CD14-positive monocyte (primary cell): Measurements from ENCODE around the gene LRRC4. TPM values are rescaled to one million over a fixed set of nuclear protein-coding genes. Genes with fewer than 3 reads are reported as not detected.
A peak's percentile ranks its signal among the peaks of the same experiment; 100 is the strongest.

Experiments used
- DNase-seq, 3 donors: peaks; one replicate each; pipeline ENCODE4 v3.0.0-alpha.2; 2011 to 2022
- H2AFZ ChIP-seq: 2 replicates; pipeline ENCODE4 v1.6.0; 2012; ENCODE audit warnings: mild to moderate bottlenecking, low read depth, low read length, inconsistent platforms; ENCODE audit not compliant: insufficient read depth, poor library complexity, severe bottlenecking
- H3K27ac ChIP-seq, 2 donors: 1 replicate in 1 of 2; 2 replicates in 1 of 2; pipeline ENCODE4 v1.5.1; 2012 to 2013; ENCODE audit warnings: low read length in 2 of 2, control low read depth in 1 of 2, inconsistent platforms in 1 of 2, low read depth in 1 of 2, mild to moderate bottlenecking in 1 of 2
- H3K27me3 ChIP-seq, 2 donors: one replicate each; pipeline versions ENCODE4 v1.6.0 to v1.6.1; 2011 to 2013; ENCODE audit warnings: low read length in 2 of 2; ENCODE audit not compliant: control insufficient read depth in 2 of 2, insufficient read depth in 2 of 2
- H3K36me3 ChIP-seq, 2 donors: replicated peaks in 1 of 2; 1 replicate in 1 of 2; 2 replicates in 1 of 2; pipeline versions ENCODE4 v1.5.1 to v1.6.1; 2012 to 2013; ENCODE audit warnings: low read length in 2 of 2, control low read depth in 1 of 2, inconsistent platforms in 1 of 2, mild to moderate bottlenecking in 1 of 2; ENCODE audit not compliant: insufficient read depth in 2 of 2, control insufficient read depth in 1 of 2
- H3K4me1 ChIP-seq, 2 donors: 1 replicate in 1 of 2; 2 replicates in 1 of 2; pipeline versions ENCODE4 v1.5.1 to v1.6.1; 2012 to 2013; ENCODE audit warnings: low read length in 2 of 2, control low read depth in 1 of 2, inconsistent platforms in 1 of 2, mild to moderate bottlenecking in 1 of 2, moderate library complexity in 1 of 2; ENCODE audit not compliant: insufficient read depth in 2 of 2, control insufficient read depth in 1 of 2
- H3K4me2 ChIP-seq: replicated peaks from 2 replicates; pipeline ENCODE3; 2012; ENCODE audit warnings: low read length, moderate library complexity, mild to moderate bottlenecking; ENCODE audit not compliant: poor library complexity, severe bottlenecking; ENCODE audit errors: extremely low read depth
- H3K4me3 ChIP-seq, 3 experiments: fragments of 200-600 bp in 1 of 3; sonication (generic) in 1 of 3; replicated peaks in 1 of 3; 1 replicate in 2 of 3; 2 replicates in 1 of 3; pipeline ENCODE4 v1.5.1; 2011 to 2013; ENCODE audit warnings: low read length in 3 of 3, mild to moderate bottlenecking in 3 of 3, control low read depth in 2 of 3, low read depth in 2 of 3, inconsistent platforms in 1 of 3, moderate library complexity in 1 of 3
- H3K79me2 ChIP-seq: 2 replicates; pipeline ENCODE4 v1.6.0; 2012; ENCODE audit warnings: mild to moderate bottlenecking, control low read depth, inconsistent platforms, low read length, moderate library complexity; ENCODE audit not compliant: insufficient read depth
- H3K9ac ChIP-seq: 2 replicates; pipeline ENCODE4 v1.6.0; 2017; ENCODE audit warnings: low read length, mild to moderate bottlenecking; ENCODE audit not compliant: insufficient read depth, poor library complexity, severe bottlenecking
- H3K9me3 ChIP-seq, 2 donors: replicated peaks in 1 of 2; 1 replicate in 1 of 2; 2 replicates in 1 of 2; pipeline versions ENCODE4 v1.5.1 to v1.6.1; 2012 to 2013; ENCODE audit warnings: low read length in 2 of 2, control low read depth in 1 of 2; ENCODE audit not compliant: control insufficient read depth in 1 of 2, insufficient read depth in 1 of 2
- H4K20me1 ChIP-seq: 2 replicates; pipeline ENCODE4 v1.6.0; 2012; ENCODE audit warnings: mild to moderate bottlenecking, low read length, control low read depth, moderate library complexity; ENCODE audit not compliant: insufficient read depth
- H3K27ac Mint-ChIP-seq, 7 donors: one replicate each; pipeline ENCODE4 v1.8.0; 2020; ENCODE audit warnings: mild to moderate bottlenecking in 7 of 7, mixed read lengths in 7 of 7, moderate library complexity in 6 of 7, inconsistent platforms in 2 of 7
- H3K27me3 Mint-ChIP-seq, 3 donors: one replicate each; pipeline ENCODE4 v1.8.0; 2021 to 2022; ENCODE audit warnings: low read depth in 3 of 3, mild to moderate bottlenecking in 3 of 3, mixed read lengths in 3 of 3, moderate library complexity in 3 of 3, inconsistent platforms in 1 of 3
- H3K36me3 Mint-ChIP-seq, 2 donors: one replicate each; pipeline ENCODE4 v1.8.0; 2020; ENCODE audit warnings: mixed read lengths in 2 of 2, inconsistent platforms in 1 of 2, mild to moderate bottlenecking in 1 of 2
- H3K4me1 Mint-ChIP-seq: one replicate; pipeline ENCODE4 v1.8.0; 2020; ENCODE audit warnings: mild to moderate bottlenecking, mixed read lengths
- H3K4me3 Mint-ChIP-seq, 2 donors: one replicate each; pipeline ENCODE4 v1.8.0; 2020; ENCODE audit warnings: mild to moderate bottlenecking in 2 of 2, mixed read lengths in 2 of 2, moderate library complexity in 1 of 2
- H3K9me3 Mint-ChIP-seq, 7 donors: one replicate each; pipeline ENCODE4 v1.8.0; 2020 to 2022; ENCODE audit warnings: mixed read lengths in 7 of 7, mild to moderate bottlenecking in 6 of 7, moderate library complexity in 6 of 7, inconsistent platforms in 2 of 7
- WGBS: methylation state at CpG from one replicate; pipeline ENCODE4 v1.1.5; 2013; ENCODE audit warnings: missing lambda C conversion rate; ENCODE audit not compliant: insufficient coverage; 5-methylcytosine and 5-hydroxymethylcytosine counted together
- intact Hi-C, 2 donors: fragments of 100-400 bp; cut with micrococcal nuclease; formaldehyde crosslinking; loops; one replicate each; pipeline versions ENCODE4 v1.15.0 to v1.15.1; 2023
- polyA plus RNA-seq, 3 donors: library from polyadenylated mRNA; depleted of rRNA in 1 of 3; unstranded in 2 of 3; stranded (reverse) in 1 of 3; fragments of 300-500 nt in 2 of 3; fragments of >200 nt in 1 of 3; fragmentation: Illumina TruSeq in 2 of 3; gene quantifications; 1 replicate in 2 of 3; 2 replicates in 1 of 3; pipeline ENCODE4 v1.2.3, GENCODE V29; 2012 to 2021
- TF ChIP-seq, protein P1 (sequence below): fragments of 200-600 bp; IDR thresholded peaks from one replicate; pipeline ENCODE4 v1.8.0; 2022; ENCODE audit warnings: antibody characterized with exemption, mild to moderate bottlenecking

Gene LRRC4
- polyA plus RNA-seq, 3 donors, result 0.12 to 3.3 (median 0.91) TPM

DNA sequence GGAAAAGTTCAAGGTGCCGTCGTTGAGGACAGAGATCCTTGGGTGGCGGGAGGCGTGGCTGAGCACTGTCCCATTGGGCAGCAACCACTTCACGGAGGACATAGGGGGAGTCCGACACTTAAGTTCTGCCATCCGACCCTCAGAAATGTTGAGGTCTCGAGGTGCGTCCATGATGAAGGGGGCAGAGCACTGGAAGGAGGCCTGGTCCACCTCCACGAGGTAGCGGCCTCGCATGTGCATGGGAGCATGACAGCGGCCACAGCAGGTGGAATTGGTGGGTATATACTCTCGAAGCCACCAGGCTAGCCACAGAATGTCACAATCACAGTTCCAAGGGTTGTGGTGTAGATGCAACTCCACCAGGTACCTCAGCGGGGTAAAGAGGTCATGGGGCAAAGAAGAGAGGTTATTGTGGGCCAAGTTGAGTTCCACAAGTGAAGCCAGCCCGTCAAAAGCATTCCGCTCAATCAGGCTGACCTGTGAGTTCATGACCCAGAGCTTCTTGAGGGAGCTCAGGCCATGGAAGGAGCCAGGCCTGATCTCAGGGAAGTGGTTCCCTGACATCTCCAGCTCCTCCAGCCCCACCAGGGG, 1.7 kb downstream of the LRRC4 start:
- Histone ChIP-seq H3K27me3 (peaks cover 5 to 8% of the 10 kb centered on the region in 2 donors), H3K36me3 (peaks cover 4 to 29% of the 10 kb centered on the region in 2 donors), H3K4me1 (peaks cover 67 to 71% of the 10 kb centered on the region in 2 donors), H4K20me1 (peaks cover 79% of the 10 kb centered on the region), H2AFZ (no peak overlapping the region), H3K27ac (no peak overlapping the region), H3K4me3 (no peak overlapping the region), H3K9ac (no peak overlapping the region), H3K9me3 (no peaks in the 10 kb centered on the region), H3K79me2 (peaks cover 46% of the 10 kb centered on the region), H3K4me2 (no peak overlapping the region)
- peak overlapping the region in 3 of 7 donors; percentile 10 to 47 (median 15) for H3K27ac Mint-ChIP-seq
- WGBS, result 97% methylated on average over 11 of the region's 17 CpGs
- no peak for DNase-seq
- peak overlapping the region; percentile 76 to 87 for H3K4me3 Mint-ChIP-seq
- peaks cover 27 to 28% of the 10 kb centered on the region in 2 donors for H3K36me3 Mint-ChIP-seq
- TF ChIP-seq, protein P1, sequence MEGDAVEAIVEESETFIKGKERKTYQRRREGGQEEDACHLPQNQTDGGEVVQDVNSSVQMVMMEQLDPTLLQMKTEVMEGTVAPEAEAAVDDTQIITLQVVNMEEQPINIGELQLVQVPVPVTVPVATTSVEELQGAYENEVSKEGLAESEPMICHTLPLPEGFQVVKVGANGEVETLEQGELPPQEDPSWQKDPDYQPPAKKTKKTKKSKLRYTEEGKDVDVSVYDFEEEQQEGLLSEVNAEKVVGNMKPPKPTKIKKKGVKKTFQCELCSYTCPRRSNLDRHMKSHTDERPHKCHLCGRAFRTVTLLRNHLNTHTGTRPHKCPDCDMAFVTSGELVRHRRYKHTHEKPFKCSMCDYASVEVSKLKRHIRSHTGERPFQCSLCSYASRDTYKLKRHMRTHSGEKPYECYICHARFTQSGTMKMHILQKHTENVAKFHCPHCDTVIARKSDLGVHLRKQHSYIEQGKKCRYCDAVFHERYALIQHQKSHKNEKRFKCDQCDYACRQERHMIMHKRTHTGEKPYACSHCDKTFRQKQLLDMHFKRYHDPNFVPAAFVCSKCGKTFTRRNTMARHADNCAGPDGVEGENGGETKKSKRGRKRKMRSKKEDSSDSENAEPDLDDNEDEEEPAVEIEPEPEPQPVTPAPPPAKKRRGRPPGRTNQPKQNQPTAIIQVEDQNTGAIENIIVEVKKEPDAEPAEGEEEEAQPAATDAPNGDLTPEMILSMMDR, result no peak
- peaks cover 65% of the 10 kb centered on the region for H3K4me1 Mint-ChIP-seq
- intact Hi-C loops, result no loop called here
- H3K9me3 Mint-ChIP-seq, result peaks cover 0 to 4% (median 0%) of the 10 kb centered on the region in 7 donors
- peaks cover 9 to 34% (median 21%) of the 10 kb centered on the region in 3 donors for H3K27me3 Mint-ChIP-seq

- TF ChIP-seq, protein P1, result no peak
- Mint-ChIP-seq H3K4me1 (peaks cover 78% of the 10 kb centered on the region), H3K27ac (peak overlapping the region in 5 of 7 donors; percentile 8 to 57 (median 33)), H3K4me3 (peak overlapping the region; percentile 4 to 69), H3K27me3 (peaks cover 2 to 24% (median 13%) of the 10 kb centered on the region in 3 donors), H3K36me3 (peaks cover 22 to 23% of the 10 kb centered on the region in 2 donors), H3K9me3 (peaks cover 0 to 4% (median 0%) of the 10 kb centered on the region in 7 donors)
- peaks cover 0 to 2% of the 10 kb centered on the region in 2 donors for H3K27me3 ChIP-seq
- no peaks in the 10 kb centered on the region for H3K9me3 ChIP-seq
- H3K9ac ChIP-seq, result no peak overlapping the region
- no peak for DNase-seq
- H3K4me3 ChIP-seq, result peak overlapping the region in 1 of 3 experiments; percentile 49
- no peak overlapping the region for H2AFZ ChIP-seq
- H3K79me2 ChIP-seq, result peaks cover 41% of the 10 kb centered on the region
- H3K4me1 ChIP-seq, result peaks cover 80 to 84% of the 10 kb centered on the region in 2 donors
- peaks cover 77% of the 10 kb centered on the region for H4K20me1 ChIP-seq
- H3K27ac ChIP-seq, result no peak overlapping the region
- H3K4me2 ChIP-seq, result peak overlapping the region; percentile 42
- WGBS, result 65% methylated on average over 4 of the region's 4 CpGs
- intact Hi-C loops, result no loop called here
- H3K36me3 ChIP-seq, result peaks cover 7 to 24% of the 10 kb centered on the region in 2 donors
Measured at GRCh38 chr7:128027485-128027980, 3.7 kb downstream of the LRRC4 start.
